ENCODE data around the gene ERG28. TPM values are rescaled to one million over a fixed set of nuclear protein-coding genes. Genes with fewer than 3 reads are reported as not detected.
"Not testable (repeated sequence)": the region's sequence is repeated elsewhere in the genome, so short reads cannot be mapped to it uniquely, and the experiment has no call there.

The ERG28 gene
- 10 to 100 TPM; 25.9 to 26.8 TPM for total RNA-seq

GRCh38 chr14:75660630-75661498 lies at the start of gene ERG28, which contains the start of gene TTLL5:
Gene ERG28 (minus strand): TSS chr14:75660876. CDS start chr14:75657502, 3,374 bp downstream.
Gene TTLL5 (plus strand): TSS chr14:75661246. CDS start chr14:75663150, 1,904 bp downstream.
- DNase-seq, result peak; percentile 98
- ChIA-PET CTCF (interaction anchor here (0.5 to 14.0 kb wide), 11 partner anchors 11 to 591 kb away, joined by 3 to 336 read pairs (median 5); partner anchors contain the start of genes FLVCR2 and ZC2HC1C), POLR2A (interaction anchor here (0.6 to 1.9 kb wide), 14 partner anchors 10 to 322 kb away, joined by 3 to 9 read pairs (median 3); partner anchors contain the start of genes BATF, FLVCR2 and TGFB3)
- H3K27me3 Mint-ChIP-seq, result no peaks in the 10 kb centered on the region
- intact Hi-C loops (cut with micrococcal nuclease), result loop anchor here (1.0 to 5.0 kb wide), 6 partner anchors 138 to 534 kb away; partner anchors contain the start of genes BATF, NEK9 and TMED10
- H3K9me3 Mint-ChIP-seq, result no peaks in the 10 kb centered on the region
- peaks cover 13% of the 10 kb centered on the region for H3K36me3 Mint-ChIP-seq
- H3K4me1 Mint-ChIP-seq (ENCODE audit: low read depth), result peaks cover 34% of the 10 kb centered on the region
- peak within 1 kb of the TSS; percentile 90 for H3K27ac Mint-ChIP-seq
- H3K4me3 Mint-ChIP-seq, result peak within 1 kb of the TSS; percentile 96

- Mint-ChIP-seq H3K27ac (no peak overlapping the region), H3K36me3 (no peaks in the 10 kb centered on the region), H3K27me3 (no peaks in the 10 kb centered on the region), H3K4me3 (no peak overlapping the region), H3K9me3 (no peaks in the 10 kb centered on the region), H3K4me1 (ENCODE audit: low read depth) (no peaks in the 10 kb centered on the region)
- POLR2A ChIA-PET, result interaction anchor here (0.6 to 1.0 kb wide), 2 partner anchors 85 to 171 kb away, joined by 3 read pairs; no protein-coding TSS in a partner anchor
- intact Hi-C loops (cut with micrococcal nuclease), result loop anchor here (1.0 kb wide), 1 partner anchor 273 kb away; no protein-coding TSS in a partner anchor
- peak; percentile 69 for DNase-seq
- CTCF ChIA-PET, result interaction anchor here (0.6 to 6.2 kb wide), 46 partner anchors 9 to 679 kb away, joined by 3 to 181 read pairs (median 5); partner anchors contain the start of genes ERG28, FLVCR2, IFT43 and TGFB3
Measured at GRCh38 chr14:75709207-75709812, 48.6 kb upstream of the ERG28 start.

DNA sequence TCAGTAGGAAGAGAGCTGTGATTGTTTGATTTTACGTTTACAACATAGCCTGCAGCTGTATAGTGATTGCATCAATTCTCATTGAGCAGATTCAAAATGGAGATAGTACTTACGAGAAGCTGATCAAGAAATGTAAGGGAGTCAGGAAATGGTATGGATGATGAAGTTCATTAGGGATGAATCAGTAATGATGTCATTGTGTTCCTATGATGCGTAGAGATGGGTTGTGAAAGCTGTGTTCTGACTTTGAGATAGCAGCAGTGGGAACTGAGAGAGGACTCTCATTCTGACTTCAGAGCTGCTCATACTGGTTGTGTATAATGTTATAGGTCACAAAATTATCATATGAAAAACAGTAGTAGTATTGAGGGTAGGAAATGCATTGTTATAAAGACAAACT lies 44.3 kb upstream of the ERG28 start:
- intact Hi-C loops (cut with micrococcal nuclease), result loop anchor here (1.0 kb wide), 1 partner anchor 32 kb away; no protein-coding TSS in a partner anchor
- H3K9me3 Mint-ChIP-seq, result no peaks in the 10 kb centered on the region
- H3K4me3 Mint-ChIP-seq, result no peak overlapping the region
- DNase-seq, result no peak
- H3K27ac Mint-ChIP-seq, result no peak overlapping the region
- CTCF ChIA-PET, result interaction anchor here (1.2 kb wide), 1 partner anchor 277 kb away, joined by 7 read pairs; the partner anchor contains the start of gene TGFB3
- POLR2A ChIA-PET, result no interaction called here
- peaks cover 8% of the 10 kb centered on the region for H3K36me3 Mint-ChIP-seq
- no peaks in the 10 kb centered on the region for H3K27me3 Mint-ChIP-seq
- H3K4me1 Mint-ChIP-seq (ENCODE audit: low read depth), result no peaks in the 10 kb centered on the region

- CTCF ChIA-PET, result no interaction called here
- no peaks in the 10 kb centered on the region for H3K27me3 Mint-ChIP-seq
- intact Hi-C loops (cut with micrococcal nuclease), result no loop called here
- H3K27ac Mint-ChIP-seq, result no peak overlapping the region
- no peak overlapping the region for H3K4me3 Mint-ChIP-seq
- H3K36me3 Mint-ChIP-seq, result peaks cover 17% of the 10 kb centered on the region
- POLR2A ChIA-PET, result no interaction called here
- H3K4me1 Mint-ChIP-seq (ENCODE audit: low read depth), result no peaks in the 10 kb centered on the region
- H3K9me3 Mint-ChIP-seq, result no peaks in the 10 kb centered on the region
- no peak for DNase-seq
Measured at GRCh38 chr14:75703467-75703866, 42.8 kb upstream of the ERG28 start.

DNA sequence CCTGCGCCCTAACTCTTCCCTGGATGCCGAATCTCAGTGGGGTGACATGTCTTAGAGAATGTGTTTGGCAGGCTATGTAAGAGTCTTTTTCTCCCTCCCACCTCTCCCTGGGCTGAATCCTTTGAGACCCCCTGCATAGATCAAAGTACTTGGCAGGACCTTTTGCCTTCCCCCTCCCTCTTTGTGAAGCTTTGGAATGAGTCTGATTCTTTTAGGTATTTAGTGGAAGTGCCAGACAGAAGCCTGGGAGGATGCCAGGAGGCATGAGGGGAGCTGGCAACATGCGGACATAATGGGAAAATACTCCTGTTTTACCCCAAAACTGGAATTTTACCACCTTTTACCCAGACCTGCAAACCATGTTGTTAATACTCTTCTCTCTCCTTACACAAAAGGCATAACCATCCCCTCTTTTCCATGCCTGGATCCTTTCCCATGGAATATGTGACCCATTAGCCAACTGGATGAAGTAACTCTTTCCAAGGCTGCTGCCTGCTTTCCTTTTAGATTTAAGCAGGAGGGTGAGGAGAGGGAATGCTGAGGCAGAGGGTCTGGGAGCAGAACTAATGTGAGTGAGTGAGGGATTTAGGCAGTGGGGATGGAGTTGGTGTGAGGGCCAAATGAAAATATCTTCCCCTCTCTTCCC lies 42.1 kb upstream of the ERG28 start:
- Mint-ChIP-seq H3K36me3 (peaks cover 17% of the 10 kb centered on the region), H3K27me3 (no peaks in the 10 kb centered on the region), H3K4me1 (ENCODE audit: low read depth) (no peaks in the 10 kb centered on the region), H3K27ac (no peak overlapping the region), H3K4me3 (no peak overlapping the region), H3K9me3 (no peaks in the 10 kb centered on the region)
- ChIA-PET CTCF (interaction anchor here (1.0 to 1.5 kb wide), 2 partner anchors 8 to 280 kb away, joined by 3 to 6 read pairs; no protein-coding TSS in a partner anchor), POLR2A (no interaction called here)
- DNase-seq, result no peak
- intact Hi-C loops (cut with micrococcal nuclease), result no loop called here

DNA sequence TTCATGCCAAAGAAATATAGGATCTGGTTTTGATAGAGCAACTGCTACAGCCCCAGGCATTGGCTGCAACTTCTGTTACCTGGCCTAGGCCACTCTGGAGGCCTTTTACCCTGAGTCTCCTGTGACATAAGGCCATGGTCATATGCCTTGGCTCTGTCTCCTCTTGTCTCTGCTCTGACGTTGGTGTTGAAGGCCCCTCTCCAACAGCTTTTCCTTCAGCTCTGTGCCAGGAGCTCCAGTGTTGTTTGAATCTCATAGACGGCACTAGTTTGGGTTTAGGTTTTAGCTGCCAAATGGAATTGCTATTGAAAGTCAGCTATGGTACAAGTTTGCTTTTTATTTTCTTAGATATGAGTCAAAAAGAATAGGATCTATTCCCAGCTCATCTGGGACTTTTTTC lies 41.4 kb upstream of the ERG28 start:
- POLR2A ChIA-PET, result no interaction called here
- no peak overlapping the region for H3K4me3 Mint-ChIP-seq
- CTCF ChIA-PET, result interaction anchor here (0.6 to 1.5 kb wide), 3 partner anchors 9 to 281 kb away, joined by 3 to 6 read pairs (median 3); no protein-coding TSS in a partner anchor
- no peaks in the 10 kb centered on the region for H3K27me3 Mint-ChIP-seq
- H3K27ac Mint-ChIP-seq, result no peak overlapping the region
- intact Hi-C loops (cut with micrococcal nuclease), result no loop called here
- no peaks in the 10 kb centered on the region for H3K4me1 Mint-ChIP-seq (ENCODE audit: low read depth)
- H3K36me3 Mint-ChIP-seq, result peaks cover 17% of the 10 kb centered on the region
- H3K9me3 Mint-ChIP-seq, result no peaks in the 10 kb centered on the region
- no peak for DNase-seq

GRCh38 chr14:75700295-75700694 lies 39.6 kb upstream of the ERG28 start:
- intact Hi-C loops (cut with micrococcal nuclease), result no loop called here
- CTCF ChIA-PET, result interaction anchor here (0.7 kb wide), 1 partner anchor 282 kb away, joined by 3 read pairs; no protein-coding TSS in a partner anchor

GRCh38 chr14:75699331-75699730 lies 38.7 kb upstream of the ERG28 start:
- intact Hi-C loops (cut with micrococcal nuclease), result no loop called here
- Mint-ChIP-seq H3K36me3 (peaks cover 31% of the 10 kb centered on the region), H3K9me3 (peaks cover 10% of the 10 kb centered on the region), H3K27me3 (no peaks in the 10 kb centered on the region), H3K4me1 (ENCODE audit: low read depth) (no peaks in the 10 kb centered on the region), H3K4me3 (no peak overlapping the region), H3K27ac (no peak overlapping the region)
- no peak for DNase-seq
- ChIA-PET CTCF (no interaction called here), POLR2A (no interaction called here)

More at GRCh38 chr14:75700295-75700694, 39.6 kb upstream of the ERG28 start:
- Mint-ChIP-seq H3K27me3 (no peaks in the 10 kb centered on the region), H3K36me3 (peaks cover 22% of the 10 kb centered on the region), H3K4me3 (no peak overlapping the region), H3K27ac (no peak overlapping the region), H3K9me3 (peaks cover 2% of the 10 kb centered on the region), H3K4me1 (ENCODE audit: low read depth) (no peaks in the 10 kb centered on the region)
- POLR2A ChIA-PET, result no interaction called here
- no peak for DNase-seq

- intact Hi-C loops (cut with micrococcal nuclease), result no loop called here
- no peak overlapping the region for H3K27ac Mint-ChIP-seq
Measured at GRCh38 chr14:75697918-75698317, 37.2 kb upstream of the ERG28 start.

DNA sequence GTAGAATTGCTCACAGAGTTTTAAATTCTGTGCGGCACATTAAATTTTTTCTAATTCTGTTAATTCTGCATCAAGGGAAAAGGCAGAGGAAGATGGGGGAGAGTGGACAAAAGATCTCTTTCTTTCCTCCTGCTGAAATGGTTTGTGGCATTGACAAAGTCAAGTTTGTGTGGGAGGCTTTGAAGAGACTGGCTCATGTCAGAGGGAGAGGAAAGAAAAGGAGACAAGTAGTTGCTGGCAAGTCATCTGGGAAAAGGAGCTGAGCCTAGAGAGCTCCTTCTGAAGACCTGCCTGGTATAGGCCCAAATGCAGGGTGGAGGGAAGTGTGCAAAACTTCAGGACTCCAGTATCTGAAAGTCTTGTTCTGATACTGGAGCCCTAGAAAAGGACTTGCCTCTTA lies 36.7 kb upstream of the ERG28 start:
- no peak overlapping the region for H3K4me3 Mint-ChIP-seq
- POLR2A ChIA-PET, result no interaction called here
- H3K9me3 Mint-ChIP-seq, result peaks cover 13% of the 10 kb centered on the region
- H3K4me1 Mint-ChIP-seq (ENCODE audit: low read depth), result no peaks in the 10 kb centered on the region
- H3K36me3 Mint-ChIP-seq, result peaks cover 49% of the 10 kb centered on the region
- H3K27me3 Mint-ChIP-seq, result no peaks in the 10 kb centered on the region
- DNase-seq, result no peak
- CTCF ChIA-PET, result interaction anchor here (1.1 kb wide), 1 partner anchor 209 kb away, joined by 3 read pairs; no protein-coding TSS in a partner anchor
- H3K27ac Mint-ChIP-seq, result no peak overlapping the region
- intact Hi-C loops (cut with micrococcal nuclease), result no loop called here

More at GRCh38 chr14:75697918-75698317, 37.2 kb upstream of the ERG28 start:
- ChIA-PET POLR2A (no interaction called here), CTCF (interaction anchor here (0.9 to 1.1 kb wide), 2 partner anchors 11 to 208 kb away, joined by 3 read pairs; no protein-coding TSS in a partner anchor)
- DNase-seq, result no peak
- no peaks in the 10 kb centered on the region for H3K27me3 Mint-ChIP-seq
- peaks cover 13% of the 10 kb centered on the region for H3K9me3 Mint-ChIP-seq
- H3K36me3 Mint-ChIP-seq, result peaks cover 44% of the 10 kb centered on the region
- no peak overlapping the region for H3K4me3 Mint-ChIP-seq
- H3K4me1 Mint-ChIP-seq (ENCODE audit: low read depth), result no peaks in the 10 kb centered on the region

- intact Hi-C loops (cut with micrococcal nuclease); H3K4me1 Mint-ChIP-seq (ENCODE audit: low read depth); CTCF ChIA-PET; H3K27ac Mint-ChIP-seq; DNase-seq; POLR2A ChIA-PET; H3K4me3 Mint-ChIP-seq; H3K27me3 Mint-ChIP-seq: not testable (repeated sequence)
- Mint-ChIP-seq H3K9me3 (peaks cover 13% of the 10 kb centered on the region), H3K36me3 (peaks cover 50% of the 10 kb centered on the region)
Measured at GRCh38 chr14:75695025-75695424, 34.3 kb upstream of the ERG28 start.

Data from activated CD4-positive, alpha-beta memory T cell treated with anti-CD3 and anti-CD28 coated beads for 36 hours (primary cell).